ENCODE measurements around the gene ZNF516. TPM values are rescaled to one million over a fixed set of nuclear protein-coding genes. Genes with fewer than 3 reads are reported as not detected.

The ZNF516 gene
- total RNA-seq, 1 donor from 2014 or later: 19.4 TPM

DNA sequence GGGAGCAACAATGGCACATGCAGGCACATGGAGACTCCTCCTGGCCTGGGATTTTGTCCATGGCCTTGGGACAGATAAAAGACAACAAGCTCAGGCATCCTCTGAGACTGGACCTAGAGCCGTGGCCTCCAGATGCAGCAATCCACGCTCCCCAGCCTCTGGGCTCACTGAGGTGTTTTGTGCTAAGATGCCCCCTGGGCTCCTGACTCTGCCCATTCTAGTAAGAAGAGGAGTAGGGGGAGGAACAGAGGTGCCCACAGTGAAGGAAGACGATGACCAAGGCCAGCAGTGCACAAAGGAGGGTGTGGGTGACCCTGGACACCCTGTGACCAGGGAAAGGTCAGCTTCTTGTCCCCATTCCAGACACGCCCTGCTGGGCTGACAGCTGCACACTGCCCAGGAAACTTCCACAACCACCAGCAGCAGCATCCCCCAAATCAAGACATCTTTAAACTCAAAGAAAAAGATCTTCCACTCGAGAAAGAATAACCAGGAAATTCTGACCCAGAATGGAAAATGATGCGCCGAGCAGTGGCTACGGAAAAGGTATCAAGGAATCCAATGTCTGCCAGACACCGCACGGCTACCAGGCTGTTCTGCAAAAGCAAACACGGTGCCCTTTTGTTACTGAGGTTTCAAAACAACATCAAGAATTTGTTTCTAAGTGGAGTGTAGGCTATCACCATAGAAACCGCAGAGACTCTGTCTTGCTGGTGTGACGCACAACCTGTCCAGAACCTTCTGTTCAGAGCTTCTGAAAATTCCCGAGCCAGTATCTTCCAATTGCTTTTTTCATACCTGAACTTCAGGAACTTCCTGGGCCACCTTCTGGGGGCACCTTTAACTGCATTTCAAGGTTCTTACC lies 65.5 kb downstream of the ZNF516 start:
- Mint-ChIP-seq H3K4me1 (peaks cover 3% of the 10 kb centered on the region), H3K4me3 (no peak overlapping the region), H3K27me3 (no peaks in the 10 kb centered on the region), H3K9me3 (no peaks in the 10 kb centered on the region), H3K36me3 (ENCODE audit: low read depth) (peaks cover 15% of the 10 kb centered on the region), H3K27ac (no peak overlapping the region)
- ATAC-seq (ENCODE audit: low read depth): no peak
- intact Hi-C loops (cut with micrococcal nuclease): no loop called here
- ChIA-PET CTCF (no interaction called here), POLR2A (no interaction called here)
- no peak for TF ChIP-seq CTCF (IDR thresholded peaks at IDR 0.05)
- no peak for DNase-seq

- DNase-seq (no peak), ATAC-seq (ENCODE audit: low read depth) (no peak)
- no peaks in the 10 kb centered on the region for H3K9me3 Mint-ChIP-seq
- no peak for TF ChIP-seq CTCF (IDR thresholded peaks at IDR 0.05)
- POLR2A ChIA-PET: no interaction called here
- intact Hi-C loops (cut with micrococcal nuclease): no loop called here
- H3K27ac Mint-ChIP-seq: no peak overlapping the region
- H3K4me3 Mint-ChIP-seq: no peak overlapping the region
- peaks cover 12% of the 10 kb centered on the region for H3K36me3 Mint-ChIP-seq (ENCODE audit: low read depth)
- no peaks in the 10 kb centered on the region for H3K27me3 Mint-ChIP-seq
- H3K4me1 Mint-ChIP-seq: peaks cover 3% of the 10 kb centered on the region
- CTCF ChIA-PET: no interaction called here
These were observed 66.4 kb downstream of the ZNF516 start for GRCh38 chr18:76428396-76429261.

GRCh38 chr18:76426737-76427305 lies 68.2 kb downstream of the ZNF516 start:
- no peak overlapping the region for H3K4me3 Mint-ChIP-seq
- intact Hi-C loops (cut with micrococcal nuclease): no loop called here
- no peaks in the 10 kb centered on the region for H3K27me3 Mint-ChIP-seq
- TF ChIP-seq CTCF (IDR thresholded peaks at IDR 0.05): no peak
- H3K27ac Mint-ChIP-seq: no peak overlapping the region
- ATAC-seq (ENCODE audit: low read depth) (no peak), DNase-seq (no peak)
- peaks cover 3% of the 10 kb centered on the region for H3K4me1 Mint-ChIP-seq
- ChIA-PET CTCF (no interaction called here), POLR2A (no interaction called here)
- peaks cover 2% of the 10 kb centered on the region for H3K36me3 Mint-ChIP-seq (ENCODE audit: low read depth)
- no peaks in the 10 kb centered on the region for H3K9me3 Mint-ChIP-seq

DNA sequence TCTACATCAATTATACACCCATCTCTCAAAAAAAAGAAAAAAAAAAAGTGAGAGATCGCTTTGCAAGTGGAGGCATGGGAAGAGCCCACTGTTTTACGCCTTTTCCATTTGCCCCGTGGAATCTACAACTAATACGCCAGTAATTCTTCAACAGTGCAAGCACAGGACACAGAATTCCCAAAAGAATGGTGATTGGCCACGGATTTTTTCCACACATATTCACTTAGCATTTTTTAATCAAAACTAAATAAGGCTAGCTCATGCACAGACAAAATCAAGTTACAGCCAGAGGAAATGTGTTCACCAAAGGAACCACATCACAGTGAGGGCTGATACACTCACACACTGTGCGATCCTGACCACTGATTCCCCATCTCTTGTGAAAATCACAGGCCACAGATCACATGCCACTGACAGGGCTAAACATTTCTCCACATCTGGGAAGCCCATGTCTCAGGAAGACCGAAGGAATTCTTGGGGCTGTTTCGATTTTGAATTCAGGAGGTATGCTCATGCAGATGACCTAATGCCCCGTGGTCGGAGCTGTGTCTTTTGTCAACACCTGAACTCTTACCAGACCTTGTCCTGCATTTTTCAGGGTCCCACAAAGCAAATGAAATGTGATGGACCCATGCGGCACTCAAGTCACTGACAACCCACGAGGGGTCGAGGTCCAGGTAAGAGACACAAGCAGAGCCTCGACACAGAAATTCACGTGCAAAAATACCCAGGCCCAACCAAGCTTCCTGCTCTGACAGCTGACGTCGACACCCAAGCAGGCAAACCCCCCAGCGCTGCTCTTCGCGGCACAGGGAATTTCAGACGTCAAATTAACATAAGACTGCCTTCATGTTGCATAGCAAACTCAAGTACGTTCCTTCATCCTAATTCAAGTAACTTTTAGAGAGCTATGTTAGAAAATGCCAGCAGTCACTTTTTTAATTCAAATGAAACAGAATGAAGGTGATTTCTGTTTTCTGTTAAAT lies 69.6 kb downstream of the ZNF516 start:
- POLR2A ChIA-PET: no interaction called here
- peaks cover 2% of the 10 kb centered on the region for H3K4me1 Mint-ChIP-seq
- no peak overlapping the region for H3K4me3 Mint-ChIP-seq
- intact Hi-C loops (cut with micrococcal nuclease): no loop called here
- ATAC-seq (ENCODE audit: low read depth): no peak
- no peaks in the 10 kb centered on the region for H3K27me3 Mint-ChIP-seq
- TF ChIP-seq CTCF (IDR thresholded peaks at IDR 0.05): no peak
- CTCF ChIA-PET: no interaction called here
- DNase-seq: no peak
- H3K9me3 Mint-ChIP-seq: no peaks in the 10 kb centered on the region
- H3K27ac Mint-ChIP-seq: no peak overlapping the region
- peaks cover 2% of the 10 kb centered on the region for H3K36me3 Mint-ChIP-seq (ENCODE audit: low read depth)

Data from activated B cell treated with CpG ODN at 0.5 μM for 24 hours (primary cell).